Measurements from ENCODE around the gene CLEC20A.

CLEC20A gene

GRCh38 chr1:178534137-178534868 lies 37.5 kb upstream of the CLEC20A start:
- Mint-ChIP-seq H3K27ac (no peak overlapping the region), H3K4me1 (peaks cover 4 to 7% of the 10 kb centered on the region in 2 donors), H3K36me3 (no peaks in the 10 kb centered on the region), H3K4me3 (no peak overlapping the region), H3K27me3 (peaks cover 0 to 8% of the 10 kb centered on the region in 2 donors), H3K9me3 (no peaks in the 10 kb centered on the region)
- no peak for DNase-seq
- ATAC-seq (replicated peaks), result no peak

- Mint-ChIP-seq H3K4me3 (no peak overlapping the region), H3K4me1 (peaks cover 4 to 7% of the 10 kb centered on the region in 2 donors), H3K27ac (no peak overlapping the region), H3K9me3 (no peaks in the 10 kb centered on the region), H3K27me3 (peaks cover 0 to 8% of the 10 kb centered on the region in 2 donors), H3K36me3 (no peaks in the 10 kb centered on the region)
- DNase-seq (no peak), ATAC-seq (replicated peaks) (no peak)
Observed at GRCh38 chr1:178533121-178533946, 36.6 kb upstream of the CLEC20A start.

- Mint-ChIP-seq H3K9me3 (no peaks in the 10 kb centered on the region), H3K27me3 (peaks cover 0 to 8% of the 10 kb centered on the region in 2 donors), H3K4me1 (peaks cover 8 to 14% of the 10 kb centered on the region in 2 donors), H3K27ac (peak overlapping the region; percentile 43), H3K36me3 (no peaks in the 10 kb centered on the region), H3K4me3 (no peak overlapping the region)
- ATAC-seq (replicated peaks) (peak; percentile 90 to 96), DNase-seq (peak; percentile 54)
Observed at GRCh38 chr1:178532392-178532791, 35.6 kb upstream of the CLEC20A start.

DNA sequence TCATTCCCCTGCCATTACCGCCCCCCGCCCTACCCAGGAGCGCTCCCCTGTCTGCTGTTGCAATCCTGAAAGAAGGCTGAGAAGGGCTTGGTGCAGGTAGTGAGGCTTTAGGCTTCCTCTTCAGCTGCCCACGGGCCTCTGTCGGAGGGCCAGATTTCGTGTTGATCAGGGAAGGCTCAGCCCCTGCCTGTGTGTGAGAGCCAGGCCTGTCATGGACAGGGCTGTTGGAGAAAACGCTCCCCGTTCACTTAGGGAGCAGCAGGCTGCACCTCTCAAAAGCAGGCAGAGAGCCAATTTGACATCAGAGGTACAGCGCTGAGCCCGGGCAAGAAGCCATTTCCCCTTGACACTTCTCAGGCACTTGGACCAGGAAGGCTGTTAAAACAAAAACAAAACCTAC lies 35.1 kb upstream of the CLEC20A start:
- H3K36me3 Mint-ChIP-seq, result no peaks in the 10 kb centered on the region
- peak; percentile 26 to 36 for ATAC-seq (replicated peaks)
- no peak overlapping the region for H3K27ac Mint-ChIP-seq

GRCh38 chr1:178530502-178530901 lies 33.7 kb upstream of the CLEC20A start:
- DNase-seq, result no peak
- no peaks in the 10 kb centered on the region for H3K36me3 Mint-ChIP-seq
- H3K9me3 Mint-ChIP-seq, result no peaks in the 10 kb centered on the region
- H3K27ac Mint-ChIP-seq, result no peak overlapping the region
- ATAC-seq (replicated peaks), result no peak
- H3K27me3 Mint-ChIP-seq, result peaks cover 0 to 8% of the 10 kb centered on the region in 2 donors
- H3K4me3 Mint-ChIP-seq, result no peak overlapping the region
- H3K4me1 Mint-ChIP-seq, result peaks cover 12 to 22% of the 10 kb centered on the region in 2 donors

More for the DNA sequence above, 35.1 kb upstream of the CLEC20A start:
- no peak overlapping the region for H3K4me3 Mint-ChIP-seq
- H3K27me3 Mint-ChIP-seq, result peaks cover 0 to 8% of the 10 kb centered on the region in 2 donors
- DNase-seq, result no peak
- peaks cover 11 to 19% of the 10 kb centered on the region in 2 donors for H3K4me1 Mint-ChIP-seq
- no peaks in the 10 kb centered on the region for H3K9me3 Mint-ChIP-seq

- Mint-ChIP-seq H3K36me3 (no peaks in the 10 kb centered on the region), H3K4me3 (no peak overlapping the region), H3K9me3 (peaks cover 0 to 1% of the 10 kb centered on the region in 2 donors), H3K4me1 (peaks cover 12 to 22% of the 10 kb centered on the region in 2 donors), H3K27me3 (peaks cover 0 to 8% of the 10 kb centered on the region in 2 donors), H3K27ac (no peak overlapping the region)
- no peak for ATAC-seq (replicated peaks)
- DNase-seq, result no peak
Observed at GRCh38 chr1:178530037-178530402, 33.3 kb upstream of the CLEC20A start.

DNA sequence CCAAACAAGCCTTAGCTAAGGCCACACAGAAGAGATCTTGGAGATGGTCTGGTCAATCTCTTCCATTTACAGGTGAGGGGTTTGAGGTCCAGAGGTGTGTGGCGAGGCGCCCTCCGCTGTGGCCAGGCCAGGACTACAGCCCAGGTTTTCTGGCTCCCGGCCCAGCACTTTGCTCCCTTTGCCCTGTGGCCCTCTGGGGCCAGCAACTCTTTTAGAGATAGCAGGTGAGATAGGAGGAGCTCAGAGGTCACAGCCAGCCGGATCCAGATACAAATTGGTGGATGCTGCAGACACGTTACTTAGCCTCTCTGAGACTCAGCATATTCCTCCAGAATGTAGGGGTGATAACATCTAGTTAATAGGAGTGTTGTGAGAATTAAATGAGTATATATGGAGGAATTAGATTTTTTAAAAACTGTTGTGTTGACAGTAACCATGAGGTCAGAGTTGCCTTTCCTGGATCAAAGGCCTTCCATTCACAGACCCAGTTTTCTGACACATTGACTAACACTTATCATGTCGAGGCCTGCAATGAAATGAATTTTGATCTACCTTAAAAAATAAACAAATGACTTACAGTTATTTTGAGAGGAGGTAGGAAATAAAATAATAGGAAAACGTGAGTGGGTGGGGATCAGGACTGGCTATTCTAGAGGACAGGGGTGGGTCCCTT lies 32.7 kb upstream of the CLEC20A start:
- no peaks in the 10 kb centered on the region for H3K36me3 Mint-ChIP-seq
- ATAC-seq (replicated peaks), result no peak

DNA sequence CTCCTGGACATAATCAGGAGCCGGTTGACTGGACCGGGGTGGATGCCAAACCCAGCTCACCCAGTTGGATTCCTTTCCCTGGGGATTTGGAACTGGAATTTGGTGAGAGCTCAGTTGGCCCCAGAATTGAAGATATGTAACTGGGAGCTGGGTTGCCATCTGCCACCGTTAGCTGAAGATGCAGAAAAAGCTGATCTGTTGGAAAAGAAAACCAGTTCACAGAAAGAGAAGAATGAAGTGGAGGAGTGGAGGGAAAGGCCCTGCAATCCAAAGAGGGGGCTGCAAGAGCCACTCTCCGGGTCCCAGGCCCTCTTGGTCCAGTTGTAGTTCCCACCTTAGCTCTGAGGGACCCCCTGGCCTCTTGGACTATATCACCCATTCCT lies 32.2 kb upstream of the CLEC20A start:
- no peak overlapping the region for H3K4me3 Mint-ChIP-seq
- peaks cover 0 to 8% of the 10 kb centered on the region in 2 donors for H3K27me3 Mint-ChIP-seq

More for the DNA sequence above, 32.7 kb upstream of the CLEC20A start:
- H3K4me3 Mint-ChIP-seq, result no peak overlapping the region
- no peak for DNase-seq
- H3K4me1 Mint-ChIP-seq, result peaks cover 12 to 22% of the 10 kb centered on the region in 2 donors
- H3K9me3 Mint-ChIP-seq, result peaks cover 0 to 1% of the 10 kb centered on the region in 2 donors
- H3K27me3 Mint-ChIP-seq, result peaks cover 0 to 8% of the 10 kb centered on the region in 2 donors
- no peak overlapping the region for H3K27ac Mint-ChIP-seq

DNA sequence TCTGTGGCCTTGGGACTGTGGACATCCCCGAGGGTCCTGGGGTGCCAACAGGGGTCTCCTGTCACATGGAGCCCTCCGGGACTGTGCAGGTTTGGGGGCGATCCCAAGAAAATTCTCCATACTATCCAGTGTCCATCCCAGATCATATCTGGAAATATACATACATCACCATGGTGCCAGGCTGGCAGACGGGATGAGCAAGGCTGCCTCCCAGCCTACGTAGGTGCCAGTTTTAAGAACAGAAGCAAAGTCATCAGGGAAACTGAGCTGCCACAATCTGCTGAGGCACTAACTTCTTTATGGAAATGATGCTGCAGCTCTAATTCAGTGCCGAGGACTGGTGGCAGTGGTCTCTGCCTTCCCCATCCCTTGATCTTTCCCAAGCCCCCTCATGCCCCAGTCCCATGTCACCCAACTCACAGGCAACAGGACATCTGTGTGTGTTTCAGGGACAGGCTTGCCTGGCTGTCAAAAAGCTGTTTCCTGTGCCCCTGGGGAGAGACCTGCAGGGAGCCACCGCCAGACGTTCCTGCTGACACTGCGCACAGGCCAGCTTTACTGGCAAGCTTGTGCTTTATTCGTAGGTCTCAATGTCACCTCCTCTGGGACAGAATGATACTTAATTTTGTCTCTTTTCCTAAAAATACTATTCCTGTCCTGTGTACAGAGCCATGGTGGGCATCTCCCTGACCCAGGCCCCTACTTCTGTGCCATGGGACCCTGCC lies 31.6 kb upstream of the CLEC20A start:
- H3K9me3 Mint-ChIP-seq, result peaks cover 0 to 1% of the 10 kb centered on the region in 2 donors
- peaks cover 12 to 22% of the 10 kb centered on the region in 2 donors for H3K4me1 Mint-ChIP-seq
- ATAC-seq (replicated peaks) (no peak), DNase-seq (no peak)
- peaks cover 0 to 8% of the 10 kb centered on the region in 2 donors for H3K27me3 Mint-ChIP-seq
- no peak overlapping the region for H3K4me3 Mint-ChIP-seq
- H3K27ac Mint-ChIP-seq, result no peak overlapping the region
- no peaks in the 10 kb centered on the region for H3K36me3 Mint-ChIP-seq

More for the DNA sequence above, 32.2 kb upstream of the CLEC20A start:
- ATAC-seq (replicated peaks), result no peak
- Mint-ChIP-seq H3K27ac (no peak overlapping the region), H3K4me1 (peaks cover 12 to 22% of the 10 kb centered on the region in 2 donors), H3K36me3 (no peaks in the 10 kb centered on the region), H3K9me3 (peaks cover 0 to 1% of the 10 kb centered on the region in 2 donors)
- no peak for DNase-seq

DNA sequence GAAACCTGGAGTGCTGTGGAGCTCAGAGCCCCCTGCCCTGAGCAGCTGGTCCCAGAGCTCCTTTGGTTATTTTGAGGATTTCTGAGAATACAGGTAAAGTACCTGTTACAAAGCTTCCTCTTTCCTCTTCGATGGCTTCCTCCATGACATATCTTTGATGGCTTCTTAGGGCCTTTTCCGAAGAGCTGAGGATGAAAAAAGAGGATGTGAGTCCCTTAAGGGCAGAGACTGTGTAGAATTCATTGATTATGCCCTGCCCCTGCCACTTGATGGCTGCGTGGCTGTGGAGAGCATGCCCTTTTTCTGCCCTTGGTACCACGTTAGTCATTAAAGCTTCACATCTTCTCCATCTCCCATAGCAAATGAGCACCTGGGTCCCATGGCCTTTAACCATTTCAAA lies 30.4 kb upstream of the CLEC20A start:
- peak; percentile 60 to 81 for ATAC-seq (replicated peaks)
- H3K36me3 Mint-ChIP-seq, result no peaks in the 10 kb centered on the region
- no peak overlapping the region for H3K4me3 Mint-ChIP-seq
- H3K9me3 Mint-ChIP-seq, result peaks cover 0 to 1% of the 10 kb centered on the region in 2 donors
- peaks cover 8 to 17% of the 10 kb centered on the region in 2 donors for H3K4me1 Mint-ChIP-seq
- no peak for DNase-seq
- H3K27ac Mint-ChIP-seq, result no peak overlapping the region
- H3K27me3 Mint-ChIP-seq, result peaks cover 0 to 8% of the 10 kb centered on the region in 2 donors

GRCh38 chr1:178521241-178521640 lies 24.5 kb upstream of the CLEC20A start:
- H3K4me3 Mint-ChIP-seq, result no peak overlapping the region
- H3K27ac Mint-ChIP-seq, result no peak overlapping the region
- DNase-seq, result no peak
- H3K9me3 Mint-ChIP-seq, result peaks cover 0 to 1% of the 10 kb centered on the region in 2 donors
- ATAC-seq (replicated peaks), result no peak
- H3K27me3 Mint-ChIP-seq, result no peaks in the 10 kb centered on the region
- no peaks in the 10 kb centered on the region for H3K36me3 Mint-ChIP-seq
- H3K4me1 Mint-ChIP-seq, result no peaks in the 10 kb centered on the region

- no peak for DNase-seq
- no peaks in the 10 kb centered on the region for H3K27me3 Mint-ChIP-seq
- ATAC-seq (replicated peaks), result no peak
- peaks cover 0 to 1% of the 10 kb centered on the region in 2 donors for H3K9me3 Mint-ChIP-seq
- H3K27ac Mint-ChIP-seq, result no peak overlapping the region
- H3K36me3 Mint-ChIP-seq, result no peaks in the 10 kb centered on the region
- no peaks in the 10 kb centered on the region for H3K4me1 Mint-ChIP-seq
- H3K4me3 Mint-ChIP-seq, result no peak overlapping the region
Observed at GRCh38 chr1:178520803-178521202, 24.0 kb upstream of the CLEC20A start.

DNA sequence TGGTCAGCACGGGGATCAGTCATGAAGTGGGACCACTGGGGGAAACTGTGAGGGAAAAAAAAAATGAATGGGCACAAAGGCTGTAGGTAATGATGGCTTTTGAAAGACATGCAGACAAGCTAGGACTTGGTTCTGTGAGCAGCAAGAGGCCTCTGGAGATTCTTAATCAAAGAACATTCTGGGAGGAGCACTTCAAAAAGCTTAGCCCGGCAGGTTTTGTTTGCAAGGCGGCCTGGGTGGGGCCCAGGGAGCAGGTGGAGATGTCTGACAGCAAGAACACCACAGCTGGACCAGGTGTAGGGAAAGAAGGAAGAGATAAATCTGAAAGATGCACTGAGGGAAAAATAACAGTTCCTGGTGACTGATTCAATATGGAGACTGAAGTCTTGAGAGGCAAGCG lies 22.1 kb upstream of the CLEC20A start:
- DNase-seq (no peak), ATAC-seq (replicated peaks) (no peak)
- H3K27me3 Mint-ChIP-seq, result no peaks in the 10 kb centered on the region
- H3K9me3 Mint-ChIP-seq, result no peaks in the 10 kb centered on the region
- no peak overlapping the region for H3K4me3 Mint-ChIP-seq
- no peaks in the 10 kb centered on the region for H3K36me3 Mint-ChIP-seq
- peaks cover 5 to 7% of the 10 kb centered on the region in 2 donors for H3K4me1 Mint-ChIP-seq
- no peak overlapping the region for H3K27ac Mint-ChIP-seq

- H3K4me1 Mint-ChIP-seq, result peaks cover 5 to 7% of the 10 kb centered on the region in 2 donors
- no peak overlapping the region for H3K27ac Mint-ChIP-seq
- no peak overlapping the region for H3K4me3 Mint-ChIP-seq
- no peak for ATAC-seq (replicated peaks)
- no peaks in the 10 kb centered on the region for H3K9me3 Mint-ChIP-seq
- no peak for DNase-seq
- no peaks in the 10 kb centered on the region for H3K36me3 Mint-ChIP-seq
- peaks cover 0 to 5% of the 10 kb centered on the region in 2 donors for H3K27me3 Mint-ChIP-seq
Observed at GRCh38 chr1:178516110-178516509, 19.3 kb upstream of the CLEC20A start.
